ENCODE measurements around the gene RNF148. TPM values are rescaled to one million over a fixed set of nuclear protein-coding genes. Genes with fewer than 3 reads are reported as not detected.

The RNF148 gene
- total RNA-seq, 6 experiments from 2014 or later: 0.25 to 0.68 (median 0.33) TPM

DNA sequence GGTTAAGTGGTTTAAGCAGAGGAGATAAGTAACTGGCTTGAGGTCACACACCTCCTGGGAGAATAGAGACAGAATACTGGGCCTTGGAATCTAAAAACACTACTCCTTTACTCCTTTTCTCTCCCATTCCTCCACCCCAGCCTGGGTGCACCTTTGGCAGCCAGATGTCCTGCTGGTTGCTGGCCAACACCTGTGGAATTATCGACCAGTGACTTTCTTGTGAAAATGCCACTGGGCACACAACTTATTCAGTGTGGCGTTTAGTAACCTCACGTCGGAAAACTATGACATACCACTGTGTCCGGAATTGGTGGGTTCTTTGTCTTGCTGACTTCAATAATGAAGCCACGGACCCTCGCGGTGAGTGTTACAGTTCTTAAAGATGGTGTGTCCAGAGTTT, 30.2 kb downstream of the RNF148 start:
- ATAC-seq: no peak
- no peaks in the 10 kb centered on the region for H3K27me3 ChIP-seq
- no peaks in the 10 kb centered on the region for H3K9me3 ChIP-seq
- intact Hi-C loops (cut with DNase I): no loop called here
- 90% methylated on average over 5 of the region's 8 CpGs for WGBS (ENCODE audit: insufficient coverage, low coverage, low lambda C conversion rate, missing lambda C conversion rate)
- TF ChIP-seq, protein P1, sequence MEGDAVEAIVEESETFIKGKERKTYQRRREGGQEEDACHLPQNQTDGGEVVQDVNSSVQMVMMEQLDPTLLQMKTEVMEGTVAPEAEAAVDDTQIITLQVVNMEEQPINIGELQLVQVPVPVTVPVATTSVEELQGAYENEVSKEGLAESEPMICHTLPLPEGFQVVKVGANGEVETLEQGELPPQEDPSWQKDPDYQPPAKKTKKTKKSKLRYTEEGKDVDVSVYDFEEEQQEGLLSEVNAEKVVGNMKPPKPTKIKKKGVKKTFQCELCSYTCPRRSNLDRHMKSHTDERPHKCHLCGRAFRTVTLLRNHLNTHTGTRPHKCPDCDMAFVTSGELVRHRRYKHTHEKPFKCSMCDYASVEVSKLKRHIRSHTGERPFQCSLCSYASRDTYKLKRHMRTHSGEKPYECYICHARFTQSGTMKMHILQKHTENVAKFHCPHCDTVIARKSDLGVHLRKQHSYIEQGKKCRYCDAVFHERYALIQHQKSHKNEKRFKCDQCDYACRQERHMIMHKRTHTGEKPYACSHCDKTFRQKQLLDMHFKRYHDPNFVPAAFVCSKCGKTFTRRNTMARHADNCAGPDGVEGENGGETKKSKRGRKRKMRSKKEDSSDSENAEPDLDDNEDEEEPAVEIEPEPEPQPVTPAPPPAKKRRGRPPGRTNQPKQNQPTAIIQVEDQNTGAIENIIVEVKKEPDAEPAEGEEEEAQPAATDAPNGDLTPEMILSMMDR (IDR thresholded peaks at IDR 0.05): no peak
- TF ChIP-seq POLR2A (IDR thresholded peaks at IDR 0.05): no peak
- H3K36me3 ChIP-seq: no peaks in the 10 kb centered on the region
- H3K4me1 ChIP-seq: no peaks in the 10 kb centered on the region
- no peak for DNase-seq
- no peak overlapping the region for H3K4me3 ChIP-seq
- no peak overlapping the region for H3K27ac ChIP-seq

DNA sequence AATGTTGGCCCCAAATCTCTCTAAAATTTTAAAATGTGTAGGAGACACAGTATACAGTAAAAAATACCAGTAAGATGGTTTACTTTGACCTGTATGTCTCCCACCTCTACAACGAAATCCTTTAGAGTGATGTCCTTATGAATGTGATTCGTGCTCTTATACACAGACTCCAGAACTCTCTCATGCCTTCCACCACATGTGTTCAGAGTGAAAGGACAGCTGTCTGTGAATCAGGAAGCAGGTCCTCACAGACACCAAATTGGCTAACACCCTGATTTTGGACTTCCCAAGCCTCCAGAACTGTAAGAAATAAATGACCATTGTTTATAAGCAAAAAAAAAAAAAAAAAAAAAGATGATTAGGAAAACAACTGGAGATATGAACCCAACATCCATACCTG, 39.0 kb downstream of the RNF148 start:
- Histone ChIP-seq H3K9me3 (no peaks in the 10 kb centered on the region), H3K27ac (no peak overlapping the region), H3K27me3 (no peaks in the 10 kb centered on the region), H3K4me3 (no peak overlapping the region), H3K4me1 (no peaks in the 10 kb centered on the region), H3K36me3 (no peaks in the 10 kb centered on the region)
- intact Hi-C loops (cut with DNase I): no loop called here
- no peak for DNase-seq
- 92% methylated on average over 2 of the region's 2 CpGs for WGBS (ENCODE audit: insufficient coverage, low coverage, low lambda C conversion rate, missing lambda C conversion rate)
- no peak for TF ChIP-seq POLR2A (IDR thresholded peaks at IDR 0.05)
- TF ChIP-seq, protein P1 (IDR thresholded peaks at IDR 0.05): no peak
- ATAC-seq: no peak

DNA sequence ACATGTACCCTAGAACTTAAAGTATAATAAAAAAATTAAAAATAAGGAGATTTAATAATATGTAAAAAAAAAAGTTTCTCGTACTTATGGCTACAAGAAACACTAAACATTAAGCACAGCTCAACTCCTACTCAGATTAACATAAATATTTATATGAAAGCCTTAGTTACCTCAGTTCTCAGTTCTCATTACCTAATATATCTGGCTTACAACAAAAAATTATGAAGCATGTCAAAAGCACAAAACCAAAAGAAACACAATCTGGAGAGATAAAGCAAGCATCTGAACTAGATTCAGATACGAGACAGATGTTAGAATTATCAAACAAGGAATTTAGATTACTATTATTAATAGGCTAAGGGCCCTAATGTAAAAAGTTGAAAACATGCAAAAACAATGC, 43.9 kb downstream of the RNF148 start:
- Histone ChIP-seq H3K9me3 (no peaks in the 10 kb centered on the region), H3K27ac (no peak overlapping the region), H3K4me1 (no peaks in the 10 kb centered on the region), H3K36me3 (no peaks in the 10 kb centered on the region), H3K4me3 (no peak overlapping the region), H3K27me3 (no peaks in the 10 kb centered on the region)
- intact Hi-C loops (cut with DNase I): no loop called here
- no peak for TF ChIP-seq POLR2A (IDR thresholded peaks at IDR 0.05)
- TF ChIP-seq, protein P1 (IDR thresholded peaks at IDR 0.05): no peak
- DNase-seq: no peak
- 62% methylated on average over 2 of the region's 2 CpGs for WGBS (ENCODE audit: insufficient coverage, low coverage, low lambda C conversion rate, missing lambda C conversion rate)
- ATAC-seq: no peak

DNA sequence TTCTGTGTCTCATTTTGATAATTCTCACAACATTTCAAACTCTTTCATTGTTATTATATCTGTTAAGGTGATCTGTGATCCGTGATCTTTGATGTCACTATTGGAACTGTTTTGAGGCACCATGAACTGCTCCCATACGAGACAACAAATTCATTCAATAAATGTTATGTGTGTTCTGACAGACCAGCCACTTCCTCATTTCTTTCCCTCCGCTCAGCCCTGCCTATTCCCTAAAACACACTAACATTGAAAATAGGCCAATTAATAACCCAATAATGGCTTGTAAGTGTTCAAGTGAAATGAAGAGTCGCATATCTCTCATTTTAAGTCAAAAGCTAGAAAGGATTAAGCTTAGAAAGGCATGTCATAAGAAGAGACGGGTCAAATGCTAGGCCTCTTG, 49.0 kb downstream of the RNF148 start:
- Histone ChIP-seq H3K27ac (no peak overlapping the region), H3K4me3 (no peak overlapping the region), H3K4me1 (no peaks in the 10 kb centered on the region), H3K9me3 (no peaks in the 10 kb centered on the region), H3K27me3 (no peaks in the 10 kb centered on the region), H3K36me3 (no peaks in the 10 kb centered on the region)
- WGBS (ENCODE audit: insufficient coverage, low coverage, low lambda C conversion rate, missing lambda C conversion rate): 84% methylated on average over 5 of the region's 5 CpGs
- ATAC-seq (no peak), DNase-seq (no peak)
- intact Hi-C loops (cut with DNase I): no loop called here
- TF ChIP-seq, protein P1 (IDR thresholded peaks at IDR 0.05): no peak
- TF ChIP-seq POLR2A (IDR thresholded peaks at IDR 0.05): no peak

DNA sequence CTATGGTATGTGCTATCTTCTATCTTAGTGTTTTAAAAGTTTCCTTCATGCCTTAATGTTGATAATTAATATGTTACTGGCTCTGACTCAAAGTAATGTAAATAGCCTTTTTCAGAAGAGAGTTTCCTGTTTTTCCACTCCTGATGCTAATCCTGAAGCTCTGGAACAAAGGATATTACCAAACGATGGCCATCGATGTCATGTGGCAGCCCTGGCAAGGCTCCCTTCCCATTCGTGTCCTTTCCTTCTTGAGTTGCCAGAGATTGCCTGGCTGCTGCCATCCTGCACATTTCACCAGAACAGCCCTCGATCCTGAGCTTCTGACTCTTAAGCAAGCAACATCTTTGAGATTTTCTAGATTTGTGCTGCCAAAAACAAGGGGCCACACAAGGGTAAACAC, 49.8 kb downstream of the RNF148 start:
- Histone ChIP-seq H3K27ac (no peak overlapping the region), H3K4me3 (no peak overlapping the region), H3K4me1 (no peaks in the 10 kb centered on the region), H3K36me3 (no peaks in the 10 kb centered on the region), H3K27me3 (no peaks in the 10 kb centered on the region), H3K9me3 (no peaks in the 10 kb centered on the region)
- DNase-seq (no peak), ATAC-seq (peak in 2 of 4 donors; percentile 20 to 45)
- intact Hi-C loops (cut with DNase I): no loop called here
- TF ChIP-seq, protein P1 (IDR thresholded peaks at IDR 0.05): no peak
- 52% methylated on average over 4 of the region's 4 CpGs for WGBS (ENCODE audit: insufficient coverage, low coverage, low lambda C conversion rate, missing lambda C conversion rate)

Measured in right lobe of liver (tissue), 6 donors.